ENCODE results near the gene FAM193A.

FAM193A gene

GRCh38 chr4:2572866-2573265 is 36.4 kb downstream of the FAM193A start:
- TF ChIP-seq CTCF (IDR thresholded peaks at IDR 0.05; ENCODE audit: poor library complexity, severe bottlenecking): no peak
- no peaks in the 10 kb centered on the region for H3K27me3 ChIP-seq (ENCODE audit: insufficient read depth, poor library complexity, severe bottlenecking)
- H3K27ac ChIP-seq (ENCODE audit: poor library complexity, severe bottlenecking): no peak overlapping the region
- H3K9me3 ChIP-seq (ENCODE audit: severe bottlenecking): no peaks in the 10 kb centered on the region
- DNase-seq (ENCODE audit: low spot score) (no peak), ATAC-seq (ENCODE audit: low read depth) (no peak)
- H3K4me1 ChIP-seq (ENCODE audit: insufficient read depth, poor library complexity, severe bottlenecking): no peaks in the 10 kb centered on the region
- H3K4me3 ChIP-seq (ENCODE audit: severe bottlenecking): no peak overlapping the region
- H3K36me3 ChIP-seq (ENCODE audit: low read depth): 0 out of 2 replicates have a peak, but pooled peaks cover 3% of the 10 kb centered on the region

GRCh38 chr4:2574009-2574408 is 37.6 kb downstream of the FAM193A start:
- ATAC-seq (ENCODE audit: low read depth) (no peak), DNase-seq (ENCODE audit: low spot score) (no peak)
- Histone ChIP-seq H3K27ac (ENCODE audit: poor library complexity, severe bottlenecking) (no peak overlapping the region), H3K9me3 (ENCODE audit: severe bottlenecking) (no peaks in the 10 kb centered on the region), H3K36me3 (ENCODE audit: low read depth) (0 out of 2 replicates have a peak, but pooled peaks cover 3% of the 10 kb centered on the region), H3K4me3 (ENCODE audit: severe bottlenecking) (no peak overlapping the region), H3K4me1 (ENCODE audit: insufficient read depth, poor library complexity, severe bottlenecking) (no peaks in the 10 kb centered on the region), H3K27me3 (ENCODE audit: insufficient read depth, poor library complexity, severe bottlenecking) (no peaks in the 10 kb centered on the region)
- no peak for TF ChIP-seq CTCF (IDR thresholded peaks at IDR 0.05; ENCODE audit: poor library complexity, severe bottlenecking)

GRCh38 chr4:2574863-2575262 is 38.4 kb downstream of the FAM193A start:
- H3K4me1 ChIP-seq (ENCODE audit: insufficient read depth, poor library complexity, severe bottlenecking): no peaks in the 10 kb centered on the region
- TF ChIP-seq CTCF (IDR thresholded peaks at IDR 0.05; ENCODE audit: poor library complexity, severe bottlenecking): no peak
- H3K27ac ChIP-seq (ENCODE audit: poor library complexity, severe bottlenecking): no peak overlapping the region
- no peak for ATAC-seq (ENCODE audit: low read depth)
- no peaks in the 10 kb centered on the region for H3K27me3 ChIP-seq (ENCODE audit: insufficient read depth, poor library complexity, severe bottlenecking)
- no peaks in the 10 kb centered on the region for H3K36me3 ChIP-seq (ENCODE audit: low read depth)
- H3K4me3 ChIP-seq (ENCODE audit: severe bottlenecking): no peak overlapping the region
- DNase-seq (ENCODE audit: low spot score): no peak
- H3K9me3 ChIP-seq (ENCODE audit: severe bottlenecking): no peaks in the 10 kb centered on the region

DNA sequence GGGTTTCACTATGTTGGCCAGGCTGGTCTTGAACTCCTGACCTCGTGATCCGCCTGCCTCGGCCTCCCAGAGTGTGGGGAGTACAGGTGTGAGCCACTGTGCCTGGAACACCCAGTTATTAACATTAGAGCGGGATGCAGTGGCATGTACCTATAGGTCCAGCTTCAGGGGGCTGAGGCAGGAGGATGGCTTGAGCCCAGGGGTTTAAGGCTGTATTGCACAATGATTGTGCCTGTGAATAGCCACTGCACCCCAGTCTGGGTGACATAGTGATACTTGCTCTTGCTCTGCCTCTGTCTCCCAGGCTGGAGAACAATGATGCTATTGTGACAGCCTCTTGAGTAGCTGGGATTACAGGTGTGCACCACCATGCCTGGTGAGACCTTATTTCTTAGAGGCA is 39.8 kb downstream of the FAM193A start:
- no peak for TF ChIP-seq CTCF (IDR thresholded peaks at IDR 0.05; ENCODE audit: poor library complexity, severe bottlenecking)
- Histone ChIP-seq H3K36me3 (ENCODE audit: low read depth) (no peaks in the 10 kb centered on the region), H3K4me3 (ENCODE audit: severe bottlenecking) (no peak overlapping the region), H3K27ac (ENCODE audit: poor library complexity, severe bottlenecking) (no peak overlapping the region), H3K9me3 (ENCODE audit: severe bottlenecking) (no peaks in the 10 kb centered on the region), H3K4me1 (ENCODE audit: insufficient read depth, poor library complexity, severe bottlenecking) (no peaks in the 10 kb centered on the region), H3K27me3 (ENCODE audit: insufficient read depth, poor library complexity, severe bottlenecking) (no peaks in the 10 kb centered on the region)
- ATAC-seq (ENCODE audit: low read depth): no peak
- DNase-seq (ENCODE audit: low spot score): no peak

DNA sequence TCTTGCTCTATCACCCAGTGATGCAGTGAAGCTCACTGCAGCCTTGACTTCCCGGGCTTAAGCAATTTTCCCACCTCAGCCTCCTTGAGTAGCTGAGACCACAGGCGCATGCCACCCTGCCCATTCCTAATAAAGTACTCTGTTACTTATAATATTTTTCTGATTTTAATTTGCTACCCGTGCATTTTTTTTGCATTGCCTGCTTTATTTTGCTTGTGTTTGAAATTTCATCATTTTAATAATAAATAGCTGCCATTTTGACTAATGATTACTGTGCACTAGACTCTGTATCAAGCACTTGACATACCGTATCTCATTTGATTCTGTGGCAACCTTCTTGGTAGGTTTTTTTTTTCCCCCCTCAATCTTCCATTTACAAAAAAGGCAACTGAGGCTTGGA is 41.7 kb downstream of the FAM193A start:
- Histone ChIP-seq H3K4me3 (ENCODE audit: severe bottlenecking) (no peak overlapping the region), H3K27me3 (ENCODE audit: insufficient read depth, poor library complexity, severe bottlenecking) (no peaks in the 10 kb centered on the region), H3K36me3 (ENCODE audit: low read depth) (no peaks in the 10 kb centered on the region), H3K9me3 (ENCODE audit: severe bottlenecking) (no peaks in the 10 kb centered on the region), H3K4me1 (ENCODE audit: insufficient read depth, poor library complexity, severe bottlenecking) (peaks cover 1% of the 10 kb centered on the region), H3K27ac (ENCODE audit: poor library complexity, severe bottlenecking) (no peak overlapping the region)
- TF ChIP-seq CTCF (IDR thresholded peaks at IDR 0.05; ENCODE audit: poor library complexity, severe bottlenecking): no peak
- DNase-seq (ENCODE audit: low spot score) (no peak), ATAC-seq (ENCODE audit: low read depth) (no peak)
